ENCODE measurements around the gene TRPT1. TPM values are rescaled to one million over a fixed set of nuclear protein-coding genes. Genes with fewer than 3 reads are reported as not detected.
A peak's percentile ranks its signal among the peaks of the same experiment; 100 is the strongest.

Gene TRPT1
- polyA plus RNA-seq, 3 donors = 24.8 to 34.6 (median 31.6) TPM

DNA sequence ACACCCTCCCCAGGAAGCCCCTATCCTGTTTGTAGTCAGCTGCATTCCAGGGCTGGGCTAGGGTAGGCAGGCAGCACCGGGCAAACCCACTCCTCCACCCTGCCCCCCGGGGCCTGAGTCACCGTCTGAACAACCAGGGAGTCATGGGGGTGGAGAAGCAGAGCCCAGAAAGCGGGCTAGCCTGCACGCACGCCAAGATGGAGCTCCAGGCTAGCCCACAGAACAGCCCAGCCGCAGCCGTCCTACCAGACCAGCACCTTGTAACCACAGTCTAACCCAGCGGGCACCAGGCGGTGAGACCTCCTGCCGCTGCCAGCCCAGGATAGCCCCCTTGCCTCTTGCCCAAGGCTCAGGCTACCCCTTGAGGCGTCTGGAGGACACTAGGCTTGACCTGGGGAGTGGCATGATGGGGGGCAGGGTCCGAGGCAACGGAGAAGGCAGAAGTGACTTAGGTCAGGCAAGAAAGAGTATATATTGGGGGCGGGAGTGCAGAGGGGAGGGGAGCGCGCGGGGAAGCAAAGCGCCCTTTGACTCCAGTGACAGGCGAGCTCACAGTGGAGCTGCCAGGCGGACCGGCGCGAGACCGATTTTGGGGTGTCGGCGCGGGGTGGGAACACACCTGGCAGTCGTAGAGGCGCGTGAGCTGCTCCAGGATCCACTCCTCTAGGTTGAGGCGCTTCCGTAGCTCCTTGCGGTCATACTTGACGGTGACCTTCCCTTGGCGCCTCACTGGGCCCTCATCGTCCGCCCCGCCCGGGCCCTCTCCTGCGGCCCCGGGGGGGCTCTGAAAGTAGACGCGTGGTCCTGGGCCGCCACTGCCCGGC, 20.0 kb upstream of the TRPT1 start:
- H3K27me3 ChIP-seq (ENCODE audit: control insufficient read depth in 2 of 2, insufficient read depth in 2 of 2, low read length in 2 of 2) = no peaks in the 10 kb centered on the region
- no peaks in the 10 kb centered on the region for H4K20me1 ChIP-seq (ENCODE audit: insufficient read depth, low read length)
- intact Hi-C loops (cut with micrococcal nuclease) = no loop called here
- no peaks in the 10 kb centered on the region for H3K9me3 ChIP-seq (replicated peaks in 1 of 2; ENCODE audit: control insufficient read depth in 1 of 2, insufficient read depth in 1 of 2, low read length in 2 of 2)
- H3K36me3 ChIP-seq (replicated peaks in 1 of 2; ENCODE audit: control insufficient read depth in 1 of 2, insufficient read depth in 2 of 2, low read length in 2 of 2) = peaks cover 10 to 12% of the 10 kb centered on the region in 2 donors
- peaks cover 40% of the 10 kb centered on the region for H3K79me2 ChIP-seq (ENCODE audit: insufficient read depth, low read length)
- peak overlapping the region; percentile 85 to 89 for H3K4me3 Mint-ChIP-seq
- H3K27ac ChIP-seq (ENCODE audit: low read depth in 1 of 2, low read length in 2 of 2) = peak overlapping the region; percentile 11 to 92
- H3K36me3 Mint-ChIP-seq = peaks cover 13 to 14% of the 10 kb centered on the region in 2 donors
- peak overlapping the region; percentile 45 to 86 (median 51) for H3K4me3 ChIP-seq (replicated peaks in 1 of 3; ENCODE audit: low read depth in 2 of 3, low read length in 3 of 3)
- peak overlapping the region; percentile 76 for H3K9ac ChIP-seq (ENCODE audit: insufficient read depth, low read length, poor library complexity, severe bottlenecking)
- WGBS (ENCODE audit: insufficient coverage) = 0% methylated on average over 43 of the region's 46 CpGs
- peaks cover 3 to 10% (median 7%) of the 10 kb centered on the region in 3 donors for H3K27me3 Mint-ChIP-seq (ENCODE audit: low read depth in 3 of 3)
- peaks cover 46% of the 10 kb centered on the region for H3K4me1 Mint-ChIP-seq
- H3K9me3 Mint-ChIP-seq = no peaks in the 10 kb centered on the region
- peaks cover 49 to 68% of the 10 kb centered on the region in 2 donors for H3K4me1 ChIP-seq (ENCODE audit: control insufficient read depth in 1 of 2, insufficient read depth in 2 of 2, low read length in 2 of 2)
- H3K4me2 ChIP-seq (replicated peaks; ENCODE audit: extremely low read depth, low read length, poor library complexity, severe bottlenecking) = peak overlapping the region; percentile 91
- DNase-seq = peak; percentile 86 to 97 (median 91)
- H3K27ac Mint-ChIP-seq = peak overlapping the region in 6 of 7 donors; percentile 78 to 88 (median 84)
- no peak overlapping the region for H2AFZ ChIP-seq (ENCODE audit: insufficient read depth, low read depth, low read length, poor library complexity, severe bottlenecking)
- TF ChIP-seq, protein P1, sequence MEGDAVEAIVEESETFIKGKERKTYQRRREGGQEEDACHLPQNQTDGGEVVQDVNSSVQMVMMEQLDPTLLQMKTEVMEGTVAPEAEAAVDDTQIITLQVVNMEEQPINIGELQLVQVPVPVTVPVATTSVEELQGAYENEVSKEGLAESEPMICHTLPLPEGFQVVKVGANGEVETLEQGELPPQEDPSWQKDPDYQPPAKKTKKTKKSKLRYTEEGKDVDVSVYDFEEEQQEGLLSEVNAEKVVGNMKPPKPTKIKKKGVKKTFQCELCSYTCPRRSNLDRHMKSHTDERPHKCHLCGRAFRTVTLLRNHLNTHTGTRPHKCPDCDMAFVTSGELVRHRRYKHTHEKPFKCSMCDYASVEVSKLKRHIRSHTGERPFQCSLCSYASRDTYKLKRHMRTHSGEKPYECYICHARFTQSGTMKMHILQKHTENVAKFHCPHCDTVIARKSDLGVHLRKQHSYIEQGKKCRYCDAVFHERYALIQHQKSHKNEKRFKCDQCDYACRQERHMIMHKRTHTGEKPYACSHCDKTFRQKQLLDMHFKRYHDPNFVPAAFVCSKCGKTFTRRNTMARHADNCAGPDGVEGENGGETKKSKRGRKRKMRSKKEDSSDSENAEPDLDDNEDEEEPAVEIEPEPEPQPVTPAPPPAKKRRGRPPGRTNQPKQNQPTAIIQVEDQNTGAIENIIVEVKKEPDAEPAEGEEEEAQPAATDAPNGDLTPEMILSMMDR (IDR thresholded peaks at IDR 0.05) = no peak

DNA sequence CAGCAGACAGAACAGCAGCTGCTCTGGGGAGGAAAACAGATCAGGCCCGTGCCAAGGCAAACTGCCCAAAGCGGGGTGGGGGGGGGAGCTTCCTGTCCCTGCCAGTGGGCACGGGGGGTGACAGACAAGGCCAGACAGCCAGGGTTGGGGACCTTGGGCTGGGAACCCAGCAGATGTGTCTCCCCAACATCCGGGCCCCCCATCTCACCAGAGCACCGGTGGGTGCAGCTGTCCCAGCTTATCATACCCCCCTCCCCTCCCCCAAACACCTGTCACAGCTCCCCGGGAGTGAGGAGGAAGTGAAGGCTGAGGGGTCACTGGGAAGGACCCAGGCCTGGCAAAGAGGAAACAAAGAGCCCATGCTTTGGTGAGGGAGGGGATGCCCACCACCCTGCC, 19.4 kb upstream of the TRPT1 start:
- Histone ChIP-seq H3K4me3 (replicated peaks in 1 of 3; ENCODE audit: low read depth in 2 of 3, low read length in 3 of 3) (peak overlapping the region; percentile 45 to 86 (median 51)), H3K9me3 (replicated peaks in 1 of 2; ENCODE audit: control insufficient read depth in 1 of 2, insufficient read depth in 1 of 2, low read length in 2 of 2) (no peaks in the 10 kb centered on the region), H3K9ac (ENCODE audit: insufficient read depth, low read length, poor library complexity, severe bottlenecking) (peak overlapping the region; percentile 76), H3K79me2 (ENCODE audit: insufficient read depth, low read length) (peaks cover 40% of the 10 kb centered on the region), H3K4me1 (ENCODE audit: control insufficient read depth in 1 of 2, insufficient read depth in 2 of 2, low read length in 2 of 2) (peaks cover 48 to 64% of the 10 kb centered on the region in 2 donors), H3K27me3 (ENCODE audit: control insufficient read depth in 2 of 2, insufficient read depth in 2 of 2, low read length in 2 of 2) (no peaks in the 10 kb centered on the region), H4K20me1 (ENCODE audit: insufficient read depth, low read length) (no peaks in the 10 kb centered on the region), H2AFZ (ENCODE audit: insufficient read depth, low read depth, low read length, poor library complexity, severe bottlenecking) (no peak overlapping the region), H3K36me3 (replicated peaks in 1 of 2; ENCODE audit: control insufficient read depth in 1 of 2, insufficient read depth in 2 of 2, low read length in 2 of 2) (peaks cover 10 to 12% of the 10 kb centered on the region in 2 donors), H3K27ac (ENCODE audit: low read depth in 1 of 2, low read length in 2 of 2) (peak overlapping the region; percentile 13 to 92), H3K4me2 (replicated peaks; ENCODE audit: extremely low read depth, low read length, poor library complexity, severe bottlenecking) (peak overlapping the region; percentile 91)
- intact Hi-C loops (cut with micrococcal nuclease) = no loop called here
- Mint-ChIP-seq H3K36me3 (peaks cover 13 to 14% of the 10 kb centered on the region in 2 donors), H3K27ac (peak overlapping the region in 6 of 7 donors; percentile 35 to 88 (median 80)), H3K4me3 (peak overlapping the region; percentile 85 to 89), H3K4me1 (peaks cover 46% of the 10 kb centered on the region), H3K27me3 (ENCODE audit: low read depth in 3 of 3) (peaks cover 0 to 7% (median 3%) of the 10 kb centered on the region in 3 donors), H3K9me3 (no peaks in the 10 kb centered on the region)
- 0% methylated on average over 1 of the region's 6 CpGs for WGBS (ENCODE audit: insufficient coverage)
- DNase-seq = peak in 1 of 3 donors; percentile 42
- TF ChIP-seq, protein P1 (IDR thresholded peaks at IDR 0.05) = no peak
